GM18861 (cell line): ENCODE results near the gene PHYHIPL.

ENCODE experiments used
- ATAC-seq: cut with Tn5 transposase; IDR thresholded peaks from one replicate; pipeline ENCODE4 v1.9.1; 2021; ENCODE audit not compliant: unreplicated experiment

Gene PHYHIPL

DNA sequence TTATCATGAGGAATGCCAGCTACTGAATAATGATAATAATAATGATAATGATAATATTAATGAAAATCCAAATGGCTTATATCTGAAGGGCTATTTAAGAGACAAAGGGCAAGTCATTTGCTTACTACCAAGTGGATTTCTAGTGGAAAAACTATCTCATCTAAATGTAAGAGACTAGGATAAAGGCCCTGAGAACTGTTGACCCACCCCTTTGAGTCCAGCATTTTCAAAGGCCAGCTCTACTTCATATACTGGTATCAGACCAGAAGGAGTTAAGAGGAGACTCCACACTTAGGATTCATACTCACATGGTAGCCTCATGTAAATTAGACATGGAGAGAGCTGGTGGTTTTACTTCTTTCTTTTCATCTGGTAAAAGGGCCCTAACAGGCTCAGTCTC lies 76.0 kb downstream of the PHYHIPL start:
- no peak for ATAC-seq

GRCh38 chr10:59255463-59255862 lies 79.0 kb downstream of the PHYHIPL start:
- ATAC-seq, result no peak

DNA sequence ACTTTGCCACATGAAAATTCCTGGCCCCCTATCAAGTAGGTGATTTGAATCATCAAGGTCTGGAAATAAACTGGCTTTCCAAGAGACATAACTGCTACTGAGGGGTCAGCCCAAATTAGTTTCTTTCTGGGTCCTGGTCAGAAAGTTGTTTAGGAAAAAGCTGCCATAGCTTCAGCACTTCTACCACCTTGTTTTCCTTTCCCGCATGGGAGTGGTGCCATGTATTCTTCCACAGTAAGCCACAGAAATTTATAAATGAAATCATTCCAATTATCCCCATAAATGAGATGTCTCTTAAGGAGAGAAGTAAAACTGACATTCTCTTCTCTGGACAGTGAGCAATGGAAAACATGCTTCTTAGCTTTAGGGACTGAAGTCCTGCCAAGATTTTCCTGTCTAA lies 80.8 kb downstream of the PHYHIPL start:
- no peak for ATAC-seq

DNA sequence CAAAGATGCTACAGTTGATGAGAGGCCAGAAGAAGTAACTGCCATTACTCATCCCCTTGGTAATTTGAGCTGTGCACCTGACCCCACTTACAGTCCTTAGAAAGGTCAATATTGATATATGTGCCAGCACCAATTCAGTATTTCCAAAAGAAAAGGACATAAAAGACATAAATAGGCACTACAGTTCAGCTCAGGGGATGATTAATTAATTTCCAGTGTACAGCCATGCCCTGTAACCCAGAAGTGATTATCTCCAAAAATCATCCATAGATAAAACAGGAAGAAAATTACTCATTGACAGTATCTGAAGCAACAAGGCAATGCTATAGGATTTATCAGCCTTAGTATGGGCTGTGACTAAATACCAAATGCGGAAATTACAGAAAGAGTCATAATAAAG lies 82.4 kb downstream of the PHYHIPL start:
- ATAC-seq, result no peak

DNA sequence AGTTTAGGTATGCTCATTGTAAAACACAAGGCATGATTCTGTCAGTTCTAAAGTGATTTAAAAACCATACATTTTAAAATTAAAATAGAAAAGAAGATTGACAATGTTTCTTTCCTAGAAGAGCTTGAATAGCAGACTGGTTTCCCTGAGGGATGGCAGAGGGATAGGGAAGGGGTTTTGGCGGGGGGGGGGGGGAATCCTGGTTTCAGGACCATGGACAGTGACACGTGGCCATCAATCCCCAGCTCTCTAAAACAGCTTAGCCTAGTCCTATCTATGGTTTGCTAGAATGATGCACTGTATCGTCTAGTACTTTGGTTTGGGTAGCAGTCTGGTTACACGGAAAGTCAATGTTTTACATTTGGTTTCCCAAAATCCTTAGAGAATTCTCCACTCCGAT lies 88.7 kb downstream of the PHYHIPL start:
- no peak for ATAC-seq

GRCh38 chr10:59266321-59266720 lies 89.9 kb downstream of the PHYHIPL start:
- ATAC-seq, result no peak

DNA sequence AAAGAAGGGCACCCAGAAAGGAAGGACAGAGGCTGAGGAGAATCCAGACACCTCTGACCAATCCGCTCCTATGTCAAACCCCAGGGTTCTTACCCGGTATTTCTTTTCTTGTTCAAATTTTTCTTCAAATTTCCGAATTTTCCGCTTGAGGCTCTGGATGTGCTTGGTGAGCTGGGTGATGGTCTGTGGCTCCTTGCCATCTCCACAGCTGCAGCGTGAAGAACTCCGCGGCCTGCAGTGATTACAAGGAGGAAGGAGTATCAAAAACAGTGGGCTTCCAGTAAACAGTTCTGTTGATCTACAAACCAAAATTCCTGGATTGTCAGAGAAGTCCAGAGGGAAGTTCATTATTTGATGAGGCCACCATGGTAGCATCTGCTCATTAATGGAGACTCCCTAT lies 92.0 kb downstream of the PHYHIPL start:
- no peak for ATAC-seq

DNA sequence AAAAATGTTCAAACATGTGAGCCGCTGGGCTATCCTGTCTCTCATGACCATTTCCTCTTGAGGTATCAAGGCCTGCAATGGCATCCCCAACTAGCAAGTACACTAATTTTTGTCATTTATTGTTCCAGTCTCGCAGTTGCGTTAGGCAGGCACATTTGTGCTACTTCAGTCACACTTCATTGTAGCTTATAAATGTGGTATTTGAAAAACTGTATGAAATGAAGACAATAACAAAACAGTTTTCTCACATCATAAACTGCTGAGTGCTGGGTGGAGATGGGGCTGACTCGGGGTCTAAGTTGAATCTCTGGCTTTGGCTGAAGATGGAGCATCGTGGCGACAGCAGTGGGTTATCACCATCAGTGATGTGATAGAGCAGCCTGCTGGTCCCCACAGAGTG lies 93.2 kb downstream of the PHYHIPL start:
- ATAC-seq, result no peak

GRCh38 chr10:59270492-59270891 lies 94.0 kb downstream of the PHYHIPL start:
- ATAC-seq, result no peak

DNA sequence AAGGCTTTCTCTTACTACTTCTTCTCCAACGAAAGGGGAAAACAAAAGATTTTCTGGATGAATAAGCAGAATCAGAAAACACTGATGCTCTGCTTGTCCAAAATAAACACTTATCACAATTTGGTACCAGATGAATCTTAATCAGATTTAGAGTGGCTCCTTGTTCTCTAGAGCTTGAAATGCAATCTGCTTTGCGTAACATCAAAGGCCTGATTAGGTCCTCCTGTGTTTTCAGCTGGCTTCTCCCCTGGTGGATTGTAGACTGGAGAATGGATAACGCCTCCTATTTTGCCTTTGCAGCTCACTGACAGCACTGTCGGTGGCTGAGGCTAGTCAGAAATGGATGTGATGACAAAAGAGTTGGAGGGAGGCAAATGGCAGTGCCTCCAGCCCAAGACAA lies 94.7 kb downstream of the PHYHIPL start:
- no peak for ATAC-seq

- no peak for ATAC-seq
These were observed 95.6 kb downstream of the PHYHIPL start for GRCh38 chr10:59272061-59272460.

- no peak for ATAC-seq
These were observed 97.0 kb downstream of the PHYHIPL start for GRCh38 chr10:59273445-59273844.

GRCh38 chr10:59276133-59276532 lies 99.7 kb downstream of the PHYHIPL start:
- no peak for ATAC-seq

- ATAC-seq, result no peak
These were observed 100.5 kb downstream of the PHYHIPL start for GRCh38 chr10:59276919-59277318.

- no peak for ATAC-seq
These were observed 103.0 kb downstream of the PHYHIPL start for GRCh38 chr10:59279476-59279875.

DNA sequence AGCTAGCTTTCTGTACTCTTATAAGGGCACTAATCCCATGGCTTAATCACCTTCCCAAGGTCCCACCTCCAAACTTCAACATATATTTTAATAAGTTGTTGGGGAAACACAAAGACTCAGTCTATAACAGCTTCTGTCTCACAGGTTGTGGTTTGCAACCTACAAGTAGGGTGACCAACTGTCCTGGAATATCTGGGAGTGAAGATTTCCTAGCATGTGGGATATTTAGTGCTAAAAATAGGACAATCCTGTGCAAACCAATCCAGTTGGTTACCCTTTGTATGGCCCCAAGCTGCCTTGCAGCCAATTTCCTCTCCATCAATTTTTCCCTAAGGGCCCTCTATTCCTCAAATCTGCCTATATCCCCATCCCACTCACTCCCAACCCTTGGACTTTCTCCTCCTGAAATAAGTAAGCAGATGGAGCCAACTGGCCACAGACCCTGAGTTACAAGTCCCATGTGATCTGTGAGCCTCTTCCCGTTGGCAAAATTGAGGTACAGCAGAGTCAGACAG lies 103.6 kb downstream of the PHYHIPL start:
- ATAC-seq, result no peak

- no peak for ATAC-seq
These were observed 105.4 kb downstream of the PHYHIPL start for GRCh38 chr10:59281861-59282260.

GRCh38 chr10:59283456-59284091 lies 107.1 kb downstream of the PHYHIPL start:
- ATAC-seq, result no peak

DNA sequence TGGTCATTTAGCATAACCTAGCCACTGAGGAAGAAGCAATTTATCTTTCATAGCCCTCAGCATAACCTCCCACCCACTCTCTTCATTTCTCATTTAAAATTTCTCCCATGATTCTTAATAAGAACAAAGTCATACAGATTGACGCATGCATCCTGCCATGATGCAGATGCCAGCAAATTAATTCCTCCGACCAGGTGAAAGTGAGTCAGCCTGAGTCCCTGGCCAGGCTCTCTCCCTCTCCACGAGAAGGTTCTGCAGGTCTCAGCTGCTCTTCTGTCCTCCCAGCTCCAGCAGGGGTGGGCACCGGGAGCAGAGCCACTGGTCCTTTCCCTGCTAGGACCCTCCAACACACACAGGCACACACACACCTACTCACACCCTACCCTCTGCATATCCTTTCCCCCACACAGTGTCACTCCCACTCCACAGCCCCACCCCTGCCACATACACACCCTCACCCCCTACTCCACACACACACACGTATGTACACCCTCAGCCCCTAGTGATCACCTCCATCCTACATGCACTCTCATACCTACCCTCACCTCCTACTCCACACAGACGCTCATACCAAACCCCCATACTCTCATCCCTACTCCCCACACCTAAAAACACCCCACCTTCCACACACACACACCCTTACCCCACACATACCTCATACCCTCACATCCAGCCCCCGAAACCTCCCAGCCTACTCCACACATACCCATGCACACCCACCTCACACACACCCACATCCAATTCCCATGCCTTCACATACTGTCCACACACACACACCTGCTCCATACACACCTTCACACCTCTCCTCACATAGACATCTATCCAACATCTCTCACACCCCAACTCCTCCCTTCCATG lies 107.9 kb downstream of the PHYHIPL start:
- no peak for ATAC-seq

DNA sequence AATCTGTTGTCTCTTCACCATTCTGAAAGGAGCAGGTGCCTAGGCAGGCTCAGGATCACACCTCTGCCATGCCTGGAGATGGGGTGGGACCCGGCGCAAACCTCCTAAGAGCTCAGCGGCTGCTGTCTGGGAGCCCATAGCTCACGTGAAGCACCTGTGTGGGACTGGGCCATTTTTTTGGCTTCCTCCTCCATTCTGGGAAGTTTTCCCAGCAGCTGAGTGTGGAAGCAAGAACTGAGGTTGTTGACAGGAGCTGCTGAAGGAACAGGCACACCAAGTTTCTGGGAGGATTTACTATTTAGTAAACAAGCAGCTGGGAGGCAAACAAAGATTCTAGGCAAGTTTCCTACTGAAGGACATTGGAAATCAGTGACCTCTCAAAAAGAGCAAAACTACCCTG lies 108.6 kb downstream of the PHYHIPL start:
- ATAC-seq, result no peak

GRCh38 chr10:59285848-59286247 lies 109.4 kb downstream of the PHYHIPL start:
- no peak for ATAC-seq

- no peak for ATAC-seq
These were observed 111.3 kb downstream of the PHYHIPL start for GRCh38 chr10:59287587-59288255.
